NCI-H1092 treated with DMSO at 0.1 percent for 48 hours (cell line): ENCODE data around the gene ZNF142.
A peak's percentile ranks its signal among the peaks of the same experiment; 100 is the strongest.

ENCODE experiments used
- DNase-seq: peaks from one replicate; lab custom pipeline; 2025; lab: John Stamatoyannopoulos, UW

ZNF142 gene

GRCh38 chr2:218648088-218648786, 11.2 kb downstream of the ZNF142 start:
- peak; percentile 12 for DNase-seq

- no peak for DNase-seq
These were observed 14.3 kb downstream of the ZNF142 start for GRCh38 chr2:218645126-218645525.

GRCh38 chr2:218644721-218645120, 14.7 kb downstream of the ZNF142 start:
- DNase-seq: no peak

GRCh38 chr2:218643751-218644310, 15.6 kb downstream of the ZNF142 start:
- no peak for DNase-seq

- no peak for DNase-seq
These were observed 16.6 kb downstream of the ZNF142 start for GRCh38 chr2:218642786-218643185.

- no peak for DNase-seq
These were observed 17.2 kb downstream of the ZNF142 start for GRCh38 chr2:218642121-218642656.

- no peak for DNase-seq
These were observed 21.1 kb downstream of the ZNF142 start for GRCh38 chr2:218638372-218638771.

GRCh38 chr2:218635719-218636118, 23.7 kb downstream of the ZNF142 start:
- no peak for DNase-seq

GRCh38 chr2:218631837-218632236, 27.6 kb downstream of the ZNF142 start:
- no peak for DNase-seq

- DNase-seq: no peak
These were observed 31.5 kb downstream of the ZNF142 start for GRCh38 chr2:218627939-218628338.

- DNase-seq: no peak
These were observed 33.1 kb downstream of the ZNF142 start for GRCh38 chr2:218626369-218626768.

- DNase-seq: no peak
These were observed 36.1 kb downstream of the ZNF142 start for GRCh38 chr2:218623366-218623705.

- DNase-seq: no peak
These were observed 36.6 kb downstream of the ZNF142 start for GRCh38 chr2:218622606-218623365.

- no peak for DNase-seq
These were observed 38.4 kb downstream of the ZNF142 start for GRCh38 chr2:218621007-218621406.

- DNase-seq: no peak
These were observed 41.1 kb downstream of the ZNF142 start for GRCh38 chr2:218618102-218618860.

- DNase-seq: no peak
These were observed 43.5 kb downstream of the ZNF142 start for GRCh38 chr2:218615868-218616315.

GRCh38 chr2:218607436-218608115, 51.8 kb downstream of the ZNF142 start, which contains the start of gene PLCD4:
Gene PLCD4 (plus strand): TSS chr2:218607899. CDS start chr2:218615740, 7,841 bp downstream.
- DNase-seq: peak; percentile 80

GRCh38 chr2:218605432-218605831, 54.0 kb downstream of the ZNF142 start:
- peak; percentile 83 for DNase-seq
